ENCODE data around the gene PACRG.

The PACRG gene

GRCh38 chr6:163159110-163159509, 431.3 kb downstream of the PACRG start:
- DNase-seq = no peak

DNA sequence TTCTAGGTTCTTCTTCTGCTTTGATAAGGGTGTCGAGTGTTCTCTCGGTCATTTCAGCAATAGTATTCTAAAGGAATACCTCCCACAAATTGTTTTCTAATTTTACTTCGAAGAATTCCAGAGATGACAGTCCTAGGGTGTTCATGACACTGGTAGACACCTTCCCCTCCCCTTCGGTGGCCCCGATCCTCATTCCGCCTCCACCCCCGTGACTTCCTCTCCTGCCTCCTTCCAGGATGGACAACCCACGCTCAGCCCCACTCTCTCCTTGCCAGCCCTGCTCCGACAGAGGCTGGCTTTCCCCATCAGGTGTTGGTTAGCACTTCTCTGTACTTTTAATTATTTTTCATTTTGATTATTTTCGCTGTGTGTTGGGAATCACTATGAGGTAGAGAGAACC, 431.9 kb downstream of the PACRG start:
- DNase-seq = no peak

DNA sequence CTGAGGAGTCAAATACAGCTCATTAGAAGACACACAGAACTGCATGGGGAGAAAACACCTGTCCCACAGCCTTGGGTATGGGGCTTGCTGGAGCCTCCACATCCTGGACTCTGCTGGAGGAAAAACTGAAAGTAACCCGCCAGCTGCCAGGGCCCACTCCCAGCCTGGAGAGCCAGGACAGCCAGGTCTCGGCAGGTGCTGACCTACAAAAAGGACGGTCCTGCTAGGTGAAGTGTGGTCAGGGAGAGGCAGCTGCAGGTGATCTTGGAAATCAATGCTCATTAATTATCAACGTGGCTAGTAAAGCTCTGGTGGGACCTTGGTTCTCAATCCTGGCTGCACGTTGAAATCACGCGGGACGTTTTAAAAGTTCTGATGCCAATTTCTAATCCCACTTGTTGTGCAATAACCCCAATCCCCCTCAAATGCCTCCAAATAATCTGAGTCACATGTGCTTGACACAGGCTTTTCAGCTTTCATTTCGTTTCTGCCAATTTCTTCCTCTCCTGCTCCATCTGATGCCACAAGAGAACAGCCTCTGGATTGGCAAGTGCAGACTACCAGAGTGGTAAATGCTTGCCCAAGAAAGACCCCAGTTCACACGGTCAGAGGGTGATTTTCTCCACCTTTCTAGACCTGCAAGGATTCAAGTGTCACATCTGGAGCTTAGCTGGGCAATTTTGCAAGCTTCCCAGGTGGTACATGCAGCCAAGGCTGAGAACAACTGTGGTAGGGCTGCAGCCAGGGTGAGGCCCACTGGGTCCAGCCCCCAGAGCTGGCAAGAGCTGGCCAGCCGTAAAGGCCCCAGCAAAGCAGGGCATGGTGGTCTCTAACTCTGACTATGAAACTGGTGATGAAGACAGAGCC, 434.5 kb downstream of the PACRG start:
- no peak for DNase-seq

GRCh38 chr6:163162874-163163213, 435.1 kb downstream of the PACRG start:
- no peak for DNase-seq

- no peak for DNase-seq
These were observed 436.6 kb downstream of the PACRG start for GRCh38 chr6:163164175-163164900.

DNA sequence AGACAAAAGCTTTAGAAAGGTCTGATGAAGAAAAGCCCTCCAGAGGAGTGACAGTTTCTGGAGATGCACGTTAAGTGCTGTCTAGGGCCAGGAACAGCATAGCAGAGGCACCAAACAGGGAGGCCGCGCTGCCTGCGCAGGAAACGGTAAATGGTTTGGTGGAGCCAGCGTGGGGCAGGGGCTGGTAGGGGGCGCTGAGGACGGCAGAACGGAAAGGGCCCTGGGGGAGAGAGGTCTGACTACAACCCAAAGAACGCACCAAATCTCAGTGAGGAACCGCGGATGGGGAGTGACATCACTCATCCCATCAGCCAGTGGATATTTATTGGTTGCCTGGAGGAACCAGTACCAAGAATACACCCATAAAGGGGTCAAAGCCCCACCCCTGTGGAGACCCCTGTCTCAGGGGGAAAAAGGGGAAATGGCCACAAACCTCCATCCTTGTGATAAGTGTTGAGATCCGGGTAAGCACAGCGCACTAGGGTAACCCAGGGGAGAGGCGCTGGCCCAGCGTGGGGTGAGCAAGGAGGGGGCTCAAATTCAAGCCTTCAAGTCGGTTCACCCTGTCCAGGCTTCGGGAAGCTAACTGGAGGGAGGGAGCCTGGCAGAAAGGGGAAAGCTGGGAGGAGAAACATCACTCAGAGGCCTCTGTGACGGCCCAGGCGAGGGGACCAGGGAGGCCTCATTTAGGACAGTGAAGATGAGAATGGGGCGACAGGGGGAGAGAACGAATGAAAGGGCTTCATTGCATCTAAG, 437.6 kb downstream of the PACRG start:
- DNase-seq = no peak

GRCh38 chr6:163165922-163166321, 438.1 kb downstream of the PACRG start:
- DNase-seq = no peak

DNA sequence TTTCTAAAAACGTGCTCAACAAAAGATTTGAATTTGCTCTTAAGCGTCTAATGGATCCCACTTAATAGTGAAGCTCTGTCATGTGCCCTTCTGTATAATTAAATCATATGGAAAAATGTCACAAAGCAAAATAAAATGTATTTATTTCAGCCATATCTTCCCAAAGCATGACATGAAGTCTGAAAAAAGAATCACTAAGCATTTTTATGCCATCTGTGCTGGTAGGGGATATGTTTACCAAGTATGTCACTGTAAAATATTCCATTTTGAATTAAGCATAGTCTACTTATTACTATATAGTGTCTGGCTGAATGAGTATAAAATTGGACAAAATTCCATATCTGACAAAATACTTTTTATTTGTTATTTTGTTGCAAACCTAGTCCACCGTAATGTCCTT, 438.7 kb downstream of the PACRG start:
- DNase-seq = no peak

GRCh38 chr6:163169521-163169920, 441.7 kb downstream of the PACRG start:
- no peak for DNase-seq

DNA sequence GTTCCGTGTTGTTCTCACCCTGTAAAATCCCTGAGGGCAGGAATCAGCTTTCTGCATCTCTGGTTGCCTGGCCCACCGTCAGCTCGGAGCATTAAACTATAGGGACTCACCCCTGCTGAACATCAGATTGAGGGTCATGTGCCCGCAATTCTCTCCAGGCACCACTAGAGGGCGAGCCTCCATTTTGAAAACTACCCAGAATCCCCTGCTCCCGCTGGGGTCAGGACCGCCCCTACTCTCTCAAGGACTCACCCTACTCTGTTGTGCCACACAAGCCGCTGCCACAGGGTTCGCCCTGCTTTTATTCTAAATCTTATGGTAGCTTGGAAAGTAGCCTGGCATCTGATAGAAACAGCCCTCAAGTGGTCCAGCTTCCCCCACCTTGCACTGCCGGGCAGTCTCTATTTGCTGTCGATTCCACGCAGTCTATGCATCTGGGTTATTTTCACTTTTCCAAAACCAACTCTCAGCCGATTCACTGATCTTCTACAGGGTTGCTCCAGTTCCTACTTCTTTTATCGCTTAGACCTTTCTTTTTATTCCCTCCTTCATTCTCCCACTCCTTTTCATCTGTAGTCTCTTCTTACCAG, 442.6 kb downstream of the PACRG start:
- DNase-seq = no peak

DNA sequence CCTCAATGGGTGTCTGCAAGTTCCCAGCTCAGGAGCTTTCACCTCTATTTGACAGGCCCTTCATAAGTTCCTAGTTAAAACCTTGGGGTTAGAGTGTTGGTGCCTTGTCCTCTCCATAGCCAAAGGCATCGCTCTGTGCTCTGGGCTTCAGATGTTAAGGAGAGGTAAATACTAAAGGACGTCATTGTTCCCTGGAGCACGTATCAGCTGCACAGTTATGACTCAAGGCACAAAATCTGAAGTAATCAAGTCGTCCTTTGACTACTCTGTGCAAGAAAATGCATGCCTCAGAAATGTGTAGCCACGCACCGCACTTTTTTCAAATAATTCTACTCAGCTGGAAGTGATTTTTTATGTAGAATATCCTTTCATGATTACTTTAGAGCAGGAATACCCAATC, 446.0 kb downstream of the PACRG start:
- no peak for DNase-seq

DNA sequence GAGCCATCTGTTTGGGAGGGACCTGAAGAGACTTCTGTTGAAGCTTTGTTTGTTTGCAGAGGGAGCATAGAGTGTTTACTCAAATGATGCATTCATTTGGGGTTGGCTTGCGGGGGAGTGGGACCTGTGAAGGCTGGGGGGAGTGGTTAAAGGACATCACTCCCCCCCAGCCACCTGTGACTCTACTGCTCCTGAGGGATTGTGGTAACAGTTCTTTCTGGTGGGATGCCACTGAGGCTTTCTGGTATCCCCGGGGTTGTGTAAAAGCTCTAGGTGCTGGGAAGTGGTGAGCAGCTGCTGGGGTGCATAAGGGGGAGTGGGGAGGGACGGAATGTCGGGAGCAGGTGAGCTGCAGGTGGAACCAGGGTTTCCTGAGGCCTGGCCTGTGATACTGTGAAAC, 447.5 kb downstream of the PACRG start:
- DNase-seq = no peak

DNA sequence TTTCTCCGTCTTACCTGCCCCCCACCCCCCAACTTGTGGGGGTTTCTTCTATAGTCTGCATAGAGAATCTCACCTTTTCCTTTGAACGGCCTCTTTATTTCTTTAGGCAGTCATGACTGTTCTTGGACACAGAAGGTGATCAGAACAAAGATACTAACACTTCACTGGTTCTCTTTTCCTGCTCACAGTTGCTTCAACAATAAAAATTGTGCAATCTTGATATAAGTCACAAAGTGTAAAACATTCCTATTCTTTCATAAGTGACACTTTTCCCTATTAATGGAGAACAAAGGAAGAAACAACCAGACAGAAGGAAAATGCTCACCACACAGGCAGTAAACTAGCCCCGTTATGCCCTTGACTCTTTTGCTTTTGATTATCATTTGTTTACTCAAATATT, 448.3 kb downstream of the PACRG start:
- DNase-seq = no peak

DNA sequence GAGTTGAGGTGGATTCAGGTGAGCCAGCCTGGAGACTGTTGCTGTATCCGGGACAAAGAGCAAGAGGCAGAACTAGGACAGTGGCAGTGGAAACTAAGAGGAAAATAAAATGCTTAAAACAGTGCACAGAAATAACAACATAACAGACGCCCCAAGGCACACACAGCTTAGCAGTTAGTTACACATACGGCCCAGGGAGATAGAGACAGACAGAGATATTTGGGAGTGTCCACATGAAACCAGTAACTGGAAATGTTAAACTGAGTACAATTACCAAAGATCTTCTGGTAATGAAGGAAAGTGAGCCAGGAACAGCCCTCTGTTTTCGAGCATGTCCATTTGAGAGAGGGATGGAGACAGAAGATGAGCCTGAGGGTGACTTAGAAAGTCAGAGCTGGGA, 449.2 kb downstream of the PACRG start:
- no peak for DNase-seq

DNA sequence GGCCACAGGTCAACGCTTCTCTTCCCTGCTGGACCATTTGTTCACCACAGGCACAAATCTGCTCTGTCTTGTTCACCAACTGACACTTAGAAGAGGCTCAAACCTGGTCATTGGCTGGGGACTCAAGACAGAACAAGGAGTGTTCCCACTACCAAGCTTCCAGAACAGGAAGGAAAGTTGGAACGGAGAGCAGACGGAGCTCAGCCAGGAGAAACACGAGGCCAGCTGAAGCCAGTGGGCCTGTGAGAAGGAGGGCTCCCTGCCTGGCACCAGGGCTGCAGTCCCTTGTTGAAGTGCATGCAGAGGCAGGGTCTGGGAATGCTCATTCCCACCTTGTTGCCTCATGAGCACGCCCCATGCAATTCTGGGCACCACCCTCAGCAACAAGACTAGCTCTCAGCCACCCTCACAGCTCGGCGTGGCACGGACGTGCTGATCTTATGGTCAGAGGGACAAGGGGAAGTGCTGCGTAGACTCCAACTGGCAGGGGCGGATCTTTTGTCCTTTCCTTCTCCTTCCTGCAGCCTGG, 450.2 kb downstream of the PACRG start:
- DNase-seq = no peak

GRCh38 chr6:163179061-163179460, 451.3 kb downstream of the PACRG start:
- DNase-seq = no peak

- no peak for DNase-seq
These were observed 451.9 kb downstream of the PACRG start for GRCh38 chr6:163179721-163180120.

DNA sequence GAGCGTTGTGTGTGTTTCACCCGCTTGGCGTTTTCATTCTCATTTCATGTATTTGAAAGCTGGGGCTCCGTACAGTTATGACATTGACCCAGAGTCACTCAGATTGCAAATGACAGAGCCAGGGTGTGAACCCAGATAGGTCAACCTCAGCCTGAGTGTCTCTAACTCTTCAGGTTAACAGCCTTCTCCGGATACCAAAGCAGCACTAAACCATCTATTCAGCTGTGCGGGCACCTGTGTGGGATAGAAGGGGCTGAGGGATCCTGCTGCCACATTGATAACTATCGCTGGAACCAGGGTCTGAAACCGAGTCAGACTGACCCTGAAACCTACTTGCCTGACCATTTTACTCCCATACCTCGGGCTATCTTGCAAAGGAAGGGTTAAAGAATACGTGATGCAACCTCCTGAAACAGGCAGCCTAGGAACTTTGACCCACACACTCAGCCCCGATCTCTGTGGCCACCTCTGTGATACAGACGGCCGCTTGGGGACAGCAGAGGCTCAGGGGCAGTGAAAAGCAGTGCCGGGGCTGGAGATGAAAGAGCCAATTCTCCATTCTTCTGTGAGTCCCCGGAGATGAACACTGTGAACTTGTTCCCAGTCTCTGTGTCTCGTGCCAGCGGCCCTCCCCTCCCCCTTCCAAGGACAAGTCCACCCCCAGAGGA, 453.2 kb downstream of the PACRG start:
- DNase-seq = no peak

GRCh38 chr6:163181666-163182180, 453.9 kb downstream of the PACRG start:
- DNase-seq = no peak

- DNase-seq = no peak
These were observed 454.9 kb downstream of the PACRG start for GRCh38 chr6:163182696-163183095.

DNA sequence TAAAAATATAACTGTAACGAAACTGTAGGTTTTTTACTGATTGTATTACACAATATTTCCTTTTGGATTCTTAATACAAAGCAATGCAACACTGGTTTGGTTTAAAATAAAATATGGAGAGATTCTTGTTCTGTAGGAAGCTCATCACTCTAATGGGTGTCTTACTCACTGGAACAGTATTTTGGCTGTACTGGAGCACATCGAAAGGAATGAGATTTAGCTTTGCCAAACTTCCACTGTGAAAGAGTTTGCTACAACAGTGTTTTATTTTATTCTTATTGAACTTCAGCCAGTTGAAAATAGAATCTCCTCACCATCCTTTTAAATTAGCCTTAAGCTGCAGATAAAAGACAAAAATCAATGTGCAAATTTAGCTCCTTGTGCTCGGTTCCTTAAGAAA, 456.0 kb downstream of the PACRG start:
- DNase-seq = no peak

GRCh38 chr6:163185744-163186143, 458.0 kb downstream of the PACRG start:
- no peak for DNase-seq
